DMS 273 treated with DMSO at 0.1 percent for 48 hours (cell line): Measurements from ENCODE around the gene TLN1.

Experiments used
- DNase-seq: peaks from one replicate; lab custom pipeline; 2025; lab: John Stamatoyannopoulos, UW

TLN1 gene, protein sequence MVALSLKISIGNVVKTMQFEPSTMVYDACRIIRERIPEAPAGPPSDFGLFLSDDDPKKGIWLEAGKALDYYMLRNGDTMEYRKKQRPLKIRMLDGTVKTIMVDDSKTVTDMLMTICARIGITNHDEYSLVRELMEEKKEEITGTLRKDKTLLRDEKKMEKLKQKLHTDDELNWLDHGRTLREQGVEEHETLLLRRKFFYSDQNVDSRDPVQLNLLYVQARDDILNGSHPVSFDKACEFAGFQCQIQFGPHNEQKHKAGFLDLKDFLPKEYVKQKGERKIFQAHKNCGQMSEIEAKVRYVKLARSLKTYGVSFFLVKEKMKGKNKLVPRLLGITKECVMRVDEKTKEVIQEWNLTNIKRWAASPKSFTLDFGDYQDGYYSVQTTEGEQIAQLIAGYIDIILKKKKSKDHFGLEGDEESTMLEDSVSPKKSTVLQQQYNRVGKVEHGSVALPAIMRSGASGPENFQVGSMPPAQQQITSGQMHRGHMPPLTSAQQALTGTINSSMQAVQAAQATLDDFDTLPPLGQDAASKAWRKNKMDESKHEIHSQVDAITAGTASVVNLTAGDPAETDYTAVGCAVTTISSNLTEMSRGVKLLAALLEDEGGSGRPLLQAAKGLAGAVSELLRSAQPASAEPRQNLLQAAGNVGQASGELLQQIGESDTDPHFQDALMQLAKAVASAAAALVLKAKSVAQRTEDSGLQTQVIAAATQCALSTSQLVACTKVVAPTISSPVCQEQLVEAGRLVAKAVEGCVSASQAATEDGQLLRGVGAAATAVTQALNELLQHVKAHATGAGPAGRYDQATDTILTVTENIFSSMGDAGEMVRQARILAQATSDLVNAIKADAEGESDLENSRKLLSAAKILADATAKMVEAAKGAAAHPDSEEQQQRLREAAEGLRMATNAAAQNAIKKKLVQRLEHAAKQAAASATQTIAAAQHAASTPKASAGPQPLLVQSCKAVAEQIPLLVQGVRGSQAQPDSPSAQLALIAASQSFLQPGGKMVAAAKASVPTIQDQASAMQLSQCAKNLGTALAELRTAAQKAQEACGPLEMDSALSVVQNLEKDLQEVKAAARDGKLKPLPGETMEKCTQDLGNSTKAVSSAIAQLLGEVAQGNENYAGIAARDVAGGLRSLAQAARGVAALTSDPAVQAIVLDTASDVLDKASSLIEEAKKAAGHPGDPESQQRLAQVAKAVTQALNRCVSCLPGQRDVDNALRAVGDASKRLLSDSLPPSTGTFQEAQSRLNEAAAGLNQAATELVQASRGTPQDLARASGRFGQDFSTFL (N-terminal part only)

DNA sequence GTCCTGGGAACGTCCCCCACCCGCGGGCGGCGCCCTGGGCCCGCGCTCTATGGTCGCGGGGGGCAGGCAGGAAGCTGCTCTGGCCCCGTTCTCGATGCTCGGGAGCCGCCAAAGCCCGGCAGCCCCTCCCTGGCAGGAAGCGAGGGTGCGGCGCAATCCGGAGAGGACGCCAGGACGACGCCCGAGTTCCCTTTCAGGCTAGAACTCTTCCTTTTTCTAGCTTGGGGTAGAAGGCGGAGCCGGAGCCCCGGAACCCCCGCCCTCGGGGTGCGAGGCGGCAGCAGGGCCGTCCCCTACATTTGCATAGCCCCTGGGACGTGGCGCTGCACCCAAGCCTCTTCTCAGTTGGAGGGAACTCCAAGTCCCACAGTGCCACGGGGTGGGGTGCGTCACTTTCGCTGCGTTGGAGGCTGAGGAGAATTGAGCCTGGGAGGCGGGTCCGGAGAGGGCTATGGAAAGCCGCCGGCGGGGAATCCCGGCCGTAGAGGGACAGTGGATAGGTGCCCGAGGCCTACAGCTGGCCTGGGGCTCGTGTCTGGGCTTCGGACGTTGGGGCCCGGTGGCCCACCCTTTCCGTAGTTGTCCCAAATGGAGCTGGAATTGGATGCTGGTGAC lies at the start of gene TLN1, which contains the start of gene CREB3:
Gene TLN1, minus strand, starts transcription at position 11 of the 615 bp plus-strand sequence. CDS start 6,501 bp downstream, outside the sequence.
Gene CREB3, plus strand, starts transcription at position 482 of the 615 bp plus-strand sequence. Its CDS starts 107 bp downstream, at position 589.
- peak; percentile 92 for DNase-seq

- no peak for DNase-seq
These were observed 49.1 kb upstream of the TLN1 start for GRCh38 chr9:35781066-35781465.

DNA sequence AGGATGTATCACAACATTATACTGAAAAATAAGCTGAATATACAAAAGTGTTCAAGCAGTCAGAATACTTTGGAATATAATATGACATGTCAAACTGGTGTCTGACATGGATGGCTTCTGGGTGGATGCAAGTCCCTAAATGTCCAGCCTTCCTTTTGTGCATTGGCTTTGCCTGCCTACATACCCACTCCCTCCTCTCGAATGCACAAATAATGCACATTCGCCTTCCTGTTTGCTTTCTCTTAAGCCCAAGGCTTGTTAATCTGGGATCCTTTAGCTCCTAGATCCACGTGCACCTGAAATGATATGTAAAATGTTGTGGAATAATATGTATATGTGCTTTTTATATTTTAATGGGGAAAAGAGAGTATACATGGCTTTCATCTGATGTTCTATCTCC lies 46.5 kb upstream of the TLN1 start:
- no peak for DNase-seq

DNA sequence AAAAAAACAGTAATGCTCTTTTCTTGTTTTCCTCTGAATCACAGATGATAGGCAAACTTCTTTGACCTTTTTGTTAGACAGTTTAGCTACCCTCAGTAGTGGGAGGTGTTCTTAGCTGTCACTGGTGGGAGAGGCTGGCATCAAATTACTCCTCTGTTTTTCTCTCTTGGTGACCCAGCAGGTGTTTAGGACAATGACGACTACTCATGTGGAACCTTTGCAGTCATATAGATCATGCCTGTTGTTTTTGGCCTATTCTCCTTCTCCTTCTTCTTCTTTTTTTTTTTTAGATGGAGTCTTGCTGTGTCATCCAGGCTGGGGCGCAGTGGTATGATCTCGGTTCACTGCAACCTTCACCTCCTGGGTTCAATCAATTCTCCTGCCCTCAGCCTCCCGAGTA lies 44.0 kb upstream of the TLN1 start:
- DNase-seq = no peak

- peak; percentile 43 for DNase-seq
These were observed 43.1 kb upstream of the TLN1 start for GRCh38 chr9:35774907-35775635.

DNA sequence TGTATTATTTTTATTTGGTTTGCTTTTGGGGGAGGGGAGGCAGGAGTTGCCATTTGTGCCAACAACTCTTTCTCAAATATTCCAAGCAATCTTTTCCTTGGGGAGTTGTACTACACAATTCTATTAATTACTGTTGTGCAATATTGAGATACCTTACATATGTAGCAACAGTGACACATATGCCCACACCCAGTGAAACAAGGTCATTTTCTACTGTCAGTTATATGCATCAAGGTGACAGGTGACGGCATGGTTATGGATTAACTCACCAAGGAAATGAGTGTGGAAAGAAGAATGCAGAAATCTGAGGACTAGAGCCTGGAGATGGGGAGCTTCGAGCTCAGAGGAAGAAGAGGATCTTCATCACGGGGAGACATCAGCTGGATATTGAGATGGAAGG lies 39.9 kb upstream of the TLN1 start:
- no peak for DNase-seq

DNA sequence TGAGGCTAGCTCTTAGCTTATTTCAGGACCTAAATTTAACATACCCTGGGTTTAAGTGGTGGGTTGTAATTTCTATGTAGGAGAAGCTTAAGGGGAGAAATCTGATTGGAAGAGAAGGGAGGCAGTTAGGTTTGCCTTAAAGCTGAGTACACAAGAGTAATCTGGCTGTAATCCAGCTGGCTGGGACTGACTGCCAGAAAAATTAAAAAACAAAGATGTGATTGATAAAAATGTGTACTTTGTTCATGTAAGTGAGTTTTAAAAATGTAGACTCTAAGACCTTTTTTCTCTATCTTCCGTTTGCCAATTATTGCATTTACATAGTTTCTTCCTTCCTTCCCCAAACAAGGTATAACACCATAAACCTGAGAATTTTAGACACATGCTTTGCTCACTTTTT lies 39.5 kb upstream of the TLN1 start:
- DNase-seq = no peak

DNA sequence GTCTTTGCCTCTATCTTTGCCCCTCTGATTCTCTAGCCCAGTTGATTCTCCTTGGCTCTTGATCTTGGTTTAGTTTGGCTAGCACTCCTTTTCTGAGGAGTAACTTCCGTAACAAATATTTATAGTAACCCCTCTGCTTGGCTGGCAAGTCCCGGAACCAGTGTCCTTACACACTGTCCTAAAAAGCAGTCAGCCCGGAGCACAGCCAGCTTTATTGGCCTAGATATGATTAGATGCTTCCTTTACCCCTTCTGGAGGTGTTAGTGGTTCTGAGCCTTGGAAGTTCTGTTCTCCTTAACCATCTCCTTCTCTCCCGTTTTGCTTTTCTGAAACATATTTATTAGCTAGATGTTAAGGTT lies 39.1 kb upstream of the TLN1 start:
- no peak for DNase-seq

- DNase-seq = no peak
These were observed 37.8 kb upstream of the TLN1 start for GRCh38 chr9:35769763-35770162.

GRCh38 chr9:35767458-35767857 lies 35.5 kb upstream of the TLN1 start:
- no peak for DNase-seq

- DNase-seq = no peak
These were observed 35.0 kb upstream of the TLN1 start for GRCh38 chr9:35766997-35767396.

DNA sequence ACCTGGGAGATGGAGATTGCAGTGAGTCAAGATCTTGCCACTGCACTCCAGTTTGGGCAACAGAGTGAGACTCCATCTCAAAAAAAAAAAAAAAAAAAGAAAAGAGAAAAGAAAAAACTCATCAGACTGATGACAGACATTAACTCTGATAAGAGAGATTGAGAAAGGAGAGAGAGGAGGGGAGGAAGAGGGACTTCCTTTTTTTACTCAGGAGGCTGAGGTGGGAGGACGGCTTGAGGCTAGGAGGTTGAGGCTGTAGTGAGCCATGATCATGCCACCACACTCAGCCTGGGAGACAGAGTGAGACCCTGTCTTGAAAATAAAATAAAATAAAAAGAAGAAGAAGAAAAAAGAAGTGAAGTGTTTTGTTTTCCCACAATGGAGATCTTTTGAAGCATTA lies 31.8 kb upstream of the TLN1 start:
- DNase-seq = no peak

DNA sequence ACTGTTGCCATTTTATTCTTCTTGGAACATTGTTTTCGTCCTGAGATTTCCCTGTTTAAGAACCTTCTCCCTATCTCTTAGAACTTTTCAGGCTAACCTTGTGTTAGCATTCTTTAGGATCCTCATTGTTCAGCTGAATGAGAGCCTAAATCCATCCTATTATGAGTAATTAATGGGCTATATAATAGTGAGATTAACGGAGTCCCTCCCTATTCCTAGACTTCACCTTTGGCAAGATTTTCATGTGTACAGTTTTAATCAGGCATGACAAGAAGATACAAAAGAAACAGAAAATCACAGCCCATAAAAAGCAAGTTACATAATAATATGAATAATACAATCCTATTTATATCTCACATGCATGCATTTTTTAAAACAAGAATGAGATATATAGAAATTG lies 31.2 kb upstream of the TLN1 start:
- DNase-seq = no peak

DNA sequence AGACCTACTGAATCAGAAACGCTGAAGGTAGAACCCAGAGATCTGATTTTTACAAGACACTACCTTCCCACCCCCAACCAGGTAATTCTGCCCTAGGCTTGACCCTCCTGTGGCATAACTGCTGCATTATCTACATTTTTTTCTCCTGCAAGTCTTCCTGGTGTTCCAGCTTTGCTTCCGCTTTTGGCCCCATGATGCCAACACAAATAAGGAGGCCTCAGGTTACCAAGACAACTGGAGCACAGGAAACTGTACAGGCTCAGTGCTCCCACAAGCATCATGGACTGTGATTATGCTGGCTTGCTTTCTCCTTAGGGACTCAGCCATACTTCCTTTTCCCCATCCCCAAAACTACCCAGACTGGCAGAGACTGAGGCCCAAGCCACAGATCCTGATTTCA lies 28.7 kb upstream of the TLN1 start:
- DNase-seq = no peak

DNA sequence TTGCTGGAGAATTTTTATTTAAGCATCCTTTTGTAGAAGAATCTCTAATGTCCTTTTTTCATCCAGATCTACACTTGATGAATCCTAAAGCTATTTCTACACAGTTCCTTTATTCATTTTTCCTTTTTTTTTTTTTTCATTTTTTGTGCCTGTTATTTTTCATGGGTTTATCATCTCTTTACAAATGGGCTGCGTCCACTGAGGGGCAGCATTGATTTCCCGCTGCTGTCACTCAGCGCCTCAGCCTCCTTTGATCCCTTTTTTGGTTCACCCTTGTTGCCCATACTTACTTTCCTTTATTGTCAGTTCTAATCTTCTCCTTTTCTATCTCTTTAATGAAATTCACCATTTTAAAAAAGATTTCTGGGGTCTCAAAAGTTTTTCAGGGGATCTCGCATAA lies 27.8 kb upstream of the TLN1 start:
- no peak for DNase-seq

GRCh38 chr9:35758475-35759050 lies 26.6 kb upstream of the TLN1 start:
- DNase-seq = no peak

- DNase-seq = no peak
These were observed 25.9 kb upstream of the TLN1 start for GRCh38 chr9:35757892-35758275.

DNA sequence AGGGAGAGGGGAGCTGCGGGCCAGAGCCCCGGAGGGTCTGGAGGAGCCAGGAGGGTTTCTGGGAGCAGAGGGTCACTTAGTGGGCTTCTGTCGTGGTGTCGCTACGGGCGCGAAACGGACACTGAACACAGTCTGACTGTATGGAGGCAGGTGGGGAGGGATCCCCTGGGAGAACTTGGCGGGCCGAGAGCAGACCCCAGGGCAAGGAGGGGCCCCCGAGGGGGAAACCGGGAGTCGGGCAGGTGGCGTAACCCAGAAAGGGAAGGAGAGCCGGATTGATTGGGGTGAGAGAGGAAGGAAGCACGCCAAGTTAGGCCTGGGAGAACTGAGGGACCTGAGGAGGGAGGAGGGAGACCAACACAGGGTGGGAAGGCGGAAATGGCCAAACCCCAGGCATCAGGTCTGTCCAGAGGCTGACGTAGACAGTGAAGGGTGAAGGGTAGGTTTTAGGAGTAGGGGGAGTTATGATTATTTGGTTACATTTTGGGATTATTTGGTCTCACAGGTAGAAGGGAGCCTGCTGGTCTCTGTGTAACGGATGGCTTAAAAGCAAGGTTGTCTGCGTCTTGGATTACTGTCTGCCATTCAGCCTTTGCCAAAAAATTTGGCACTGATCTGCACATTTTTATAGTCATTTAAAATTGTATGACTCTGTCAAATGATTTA lies 25.4 kb upstream of the TLN1 start:
- no peak for DNase-seq

DNA sequence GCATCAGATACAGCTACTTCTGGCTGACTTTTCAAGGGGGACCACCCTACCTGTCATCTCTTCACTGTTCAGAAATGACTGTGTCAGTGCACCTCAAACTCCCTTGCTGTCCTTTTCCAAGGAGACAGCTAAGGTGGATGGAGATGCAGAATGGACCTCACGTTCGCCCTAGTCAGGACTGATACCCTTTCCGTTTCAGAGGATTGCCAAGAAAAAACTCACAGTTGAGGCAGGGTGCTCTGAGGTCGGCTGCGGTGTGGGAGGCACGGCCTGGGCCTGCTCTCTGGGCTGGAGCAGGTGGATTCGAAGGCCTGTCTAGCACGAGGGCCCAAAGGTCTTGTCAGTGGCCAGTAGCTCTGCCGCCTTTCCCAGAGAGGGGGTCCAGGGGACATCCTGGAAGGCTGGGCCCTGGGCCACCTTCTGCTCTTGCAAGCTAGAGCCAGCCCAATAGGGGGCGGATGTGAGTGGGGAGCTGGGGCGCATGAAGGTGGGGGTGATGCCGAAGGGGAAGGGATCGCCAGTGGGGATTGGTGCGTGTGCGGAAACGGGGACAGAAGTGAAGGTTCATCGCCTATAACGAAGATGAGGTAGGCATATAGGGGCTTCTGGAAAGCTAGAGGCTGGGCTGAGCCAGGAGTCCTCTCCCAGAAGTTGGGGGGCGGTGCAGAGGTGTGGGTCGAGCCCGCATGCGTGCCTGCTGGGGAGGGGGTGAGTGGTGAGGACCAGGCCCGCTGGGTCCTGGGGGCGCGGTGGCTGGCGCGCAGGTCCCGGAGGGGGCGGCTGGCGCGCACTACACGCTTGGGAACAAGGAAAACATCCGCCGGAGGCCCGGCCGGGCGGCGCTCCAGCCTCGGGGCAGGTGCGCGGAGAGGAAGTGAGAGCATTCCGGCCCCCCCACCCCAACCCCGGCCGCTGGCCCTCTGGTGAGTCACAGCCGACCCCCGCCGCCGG lies 24.6 kb upstream of the TLN1 start:
- peak; percentile 11 for DNase-seq
